BE2C (cell line): ENCODE results near the gene MCF2.
"Not testable (repeated sequence)": the region's sequence is repeated elsewhere in the genome, so short reads cannot be mapped to it uniquely, and the experiment has no call there.

Experiments
- DNase-seq: peaks from one replicate; pipeline ENCODE4 v3.0.0-alpha.2; 2020
- H3K27me3 ChIP-seq: fragments of 250-450 bp; sonication (Bioruptor Pico); 2 replicates; pipeline ENCODE4 v1.5.1; 2020; ENCODE audit warnings: mild to moderate bottlenecking
- H3K36me3 ChIP-seq: fragments of 250-450 bp; sonication (Bioruptor Pico); 2 replicates; pipeline ENCODE4 v1.5.1; 2020; ENCODE audit warnings: mild to moderate bottlenecking
- H3K4me1 ChIP-seq: fragments of 250-450 bp; sonication (Bioruptor Pico); 2 replicates; pipeline ENCODE4 v1.5.1; 2020
- H3K4me3 ChIP-seq: 2 replicates; pipeline ENCODE4 v1.5.1; 2011; ENCODE audit warnings: low read depth, low read length
- H3K9me3 ChIP-seq: fragments of 250-450 bp; sonication (Bioruptor Pico); 2 replicates; pipeline ENCODE4 v1.5.1; 2020
- TF ChIP-seq, protein P1 (sequence below): IDR thresholded peaks from 2 replicates; pipeline ENCODE4 v1.5.1; 2012; ENCODE audit warnings: mild to moderate bottlenecking, low read depth, low read length

MCF2 gene

DNA sequence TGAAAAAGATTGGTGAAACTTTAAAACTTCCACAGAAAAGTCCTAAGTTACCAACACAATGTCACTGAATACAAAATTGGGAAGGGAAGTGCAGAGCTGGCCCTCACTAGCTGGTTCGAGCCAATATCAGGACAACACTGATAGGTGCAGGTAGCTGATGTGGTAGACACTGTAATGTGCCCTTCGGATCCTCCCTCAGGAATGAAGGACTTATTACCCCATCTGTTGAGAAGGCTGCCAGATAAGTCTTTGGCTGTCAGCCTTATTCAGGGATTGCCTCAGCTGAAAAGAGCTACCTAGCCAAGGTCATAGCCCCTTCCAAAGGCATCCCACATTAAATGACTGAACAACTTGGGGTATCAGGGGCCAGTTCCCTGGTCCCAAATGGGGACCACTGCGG lies 5.3 kb downstream of the MCF2 start:
- H3K4me3 ChIP-seq, result no peak overlapping the region
- DNase-seq, result no peak
- H3K27me3 ChIP-seq, result no peaks in the 10 kb centered on the region
- H3K9me3 ChIP-seq, result no peaks in the 10 kb centered on the region
- H3K36me3 ChIP-seq, result no peaks in the 10 kb centered on the region
- H3K4me1 ChIP-seq, result no peaks in the 10 kb centered on the region
- TF ChIP-seq, protein P1, sequence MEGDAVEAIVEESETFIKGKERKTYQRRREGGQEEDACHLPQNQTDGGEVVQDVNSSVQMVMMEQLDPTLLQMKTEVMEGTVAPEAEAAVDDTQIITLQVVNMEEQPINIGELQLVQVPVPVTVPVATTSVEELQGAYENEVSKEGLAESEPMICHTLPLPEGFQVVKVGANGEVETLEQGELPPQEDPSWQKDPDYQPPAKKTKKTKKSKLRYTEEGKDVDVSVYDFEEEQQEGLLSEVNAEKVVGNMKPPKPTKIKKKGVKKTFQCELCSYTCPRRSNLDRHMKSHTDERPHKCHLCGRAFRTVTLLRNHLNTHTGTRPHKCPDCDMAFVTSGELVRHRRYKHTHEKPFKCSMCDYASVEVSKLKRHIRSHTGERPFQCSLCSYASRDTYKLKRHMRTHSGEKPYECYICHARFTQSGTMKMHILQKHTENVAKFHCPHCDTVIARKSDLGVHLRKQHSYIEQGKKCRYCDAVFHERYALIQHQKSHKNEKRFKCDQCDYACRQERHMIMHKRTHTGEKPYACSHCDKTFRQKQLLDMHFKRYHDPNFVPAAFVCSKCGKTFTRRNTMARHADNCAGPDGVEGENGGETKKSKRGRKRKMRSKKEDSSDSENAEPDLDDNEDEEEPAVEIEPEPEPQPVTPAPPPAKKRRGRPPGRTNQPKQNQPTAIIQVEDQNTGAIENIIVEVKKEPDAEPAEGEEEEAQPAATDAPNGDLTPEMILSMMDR, result no peak

DNA sequence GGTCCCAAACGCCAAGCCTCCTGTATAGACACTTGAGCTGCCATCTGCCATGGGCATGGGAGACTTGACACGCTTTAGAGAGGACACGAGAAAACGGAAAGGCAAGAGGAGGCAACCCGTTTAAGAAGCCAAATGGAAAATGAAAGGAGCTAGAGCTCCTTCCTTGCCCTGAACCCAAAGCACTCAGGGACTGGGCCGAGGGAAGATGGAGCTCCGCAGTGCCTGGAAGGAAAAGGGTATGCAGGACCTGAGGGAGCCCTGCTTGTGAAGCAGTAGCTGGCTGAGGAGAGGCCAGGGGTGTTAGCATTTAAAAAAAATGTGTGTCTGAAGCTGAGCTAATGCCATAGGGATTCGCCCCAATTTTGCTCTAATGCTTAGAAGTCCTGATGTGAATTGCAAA lies 15.1 kb downstream of the MCF2 start:
- H3K27me3 ChIP-seq, result no peaks in the 10 kb centered on the region; the same call in 1 of the 2 replicates
- H3K4me3 ChIP-seq, result no peak overlapping the region
- H3K4me1 ChIP-seq, result no peaks in the 10 kb centered on the region
- H3K9me3 ChIP-seq, result no peaks in the 10 kb centered on the region
- TF ChIP-seq, protein P1, result no peak
- H3K36me3 ChIP-seq, result no peaks in the 10 kb centered on the region
- DNase-seq, result no peak

DNA sequence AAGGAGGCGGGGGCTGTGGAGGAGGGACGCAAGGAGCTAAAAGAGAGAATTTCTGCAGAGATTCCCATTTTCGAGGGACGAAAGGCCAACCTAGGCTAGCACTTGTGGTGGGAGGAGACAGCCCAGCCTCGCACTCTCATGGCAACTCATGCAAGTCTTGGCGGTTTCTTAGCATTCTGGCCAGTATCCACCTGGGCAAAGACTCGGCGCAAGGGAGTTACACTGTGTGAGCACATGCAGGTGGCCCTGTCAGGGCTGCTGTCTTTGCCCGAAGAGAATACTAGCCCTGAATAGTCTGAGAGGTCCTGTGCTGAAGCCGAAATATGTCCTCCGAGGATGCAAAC lies 15.5 kb downstream of the MCF2 start:
- no peak overlapping the region for H3K4me3 ChIP-seq
- no peaks in the 10 kb centered on the region for H3K36me3 ChIP-seq
- no peaks in the 10 kb centered on the region for H3K9me3 ChIP-seq
- no peak for DNase-seq
- H3K4me1 ChIP-seq, result no peaks in the 10 kb centered on the region
- TF ChIP-seq, protein P1, result no peak
- H3K27me3 ChIP-seq, result no peaks in the 10 kb centered on the region; the same call in 1 of the 2 replicates

DNA sequence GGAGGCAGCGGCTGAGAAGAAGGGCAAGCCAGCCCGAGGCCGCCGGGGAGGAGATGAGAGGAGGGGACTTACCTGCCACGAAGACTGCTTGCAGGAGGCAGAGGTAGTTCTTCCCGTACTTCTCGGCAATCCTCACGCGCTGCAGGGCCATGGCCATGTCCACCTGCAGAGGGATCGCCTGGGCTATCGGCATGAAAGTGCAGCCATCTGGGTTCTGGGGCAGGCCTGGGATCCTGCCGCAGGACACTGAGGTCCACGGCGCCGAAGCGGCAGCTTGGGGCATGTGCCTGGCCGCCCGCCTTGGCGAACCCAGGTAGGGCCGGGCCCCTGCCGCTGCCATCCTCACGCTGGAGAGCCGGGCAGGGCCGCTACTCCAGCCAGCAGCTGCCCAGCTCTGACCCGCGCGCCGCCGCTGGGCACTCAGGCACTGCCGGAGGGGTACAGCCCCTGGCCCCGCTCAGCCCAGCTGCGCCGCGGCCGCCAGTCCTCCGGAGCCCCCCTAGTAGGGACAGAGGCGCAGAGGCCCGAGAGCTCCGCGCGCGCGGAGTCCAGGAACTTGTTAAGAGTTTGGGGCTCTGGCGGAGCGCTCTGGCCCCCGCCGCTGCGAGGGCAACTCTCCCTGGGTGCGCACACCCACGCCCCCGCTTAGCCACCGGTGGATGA lies 16.0 kb downstream of the MCF2 start:
- no peak for DNase-seq
- Histone ChIP-seq H3K27me3 (no peaks in the 10 kb centered on the region; the same call in 1 of the 2 replicates), H3K4me3 (no peak overlapping the region)

DNA sequence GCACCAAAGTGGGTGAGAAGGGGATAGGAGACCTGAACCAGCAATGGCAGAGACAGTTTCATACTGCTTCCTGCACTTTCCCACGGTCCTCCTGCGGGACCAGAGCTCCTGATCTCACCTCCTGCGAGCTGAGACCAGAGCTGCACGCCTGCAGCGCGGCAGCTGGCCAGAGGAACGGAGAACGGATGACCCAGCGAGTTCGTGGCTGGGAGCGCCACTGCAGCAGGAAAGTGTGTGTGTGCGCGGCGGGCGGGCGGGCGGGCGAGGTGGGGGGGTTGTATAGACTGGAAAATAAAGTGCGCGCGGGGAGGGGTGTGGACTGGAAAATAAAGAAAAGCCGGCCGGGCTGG lies 16.5 kb downstream of the MCF2 start:
- no peaks in the 10 kb centered on the region; the same call in 1 of the 2 replicates for H3K27me3 ChIP-seq
- TF ChIP-seq, protein P1, result no peak
- no peaks in the 10 kb centered on the region for H3K4me1 ChIP-seq
- H3K4me3 ChIP-seq, result no peak overlapping the region
- DNase-seq, result no peak
- H3K36me3 ChIP-seq, result no peaks in the 10 kb centered on the region
- no peaks in the 10 kb centered on the region for H3K9me3 ChIP-seq

More for the DNA sequence above, 16.0 kb downstream of the MCF2 start:
- no peaks in the 10 kb centered on the region for H3K36me3 ChIP-seq
- H3K4me1 ChIP-seq, result no peaks in the 10 kb centered on the region
- no peaks in the 10 kb centered on the region for H3K9me3 ChIP-seq
- TF ChIP-seq, protein P1, result no peak

DNA sequence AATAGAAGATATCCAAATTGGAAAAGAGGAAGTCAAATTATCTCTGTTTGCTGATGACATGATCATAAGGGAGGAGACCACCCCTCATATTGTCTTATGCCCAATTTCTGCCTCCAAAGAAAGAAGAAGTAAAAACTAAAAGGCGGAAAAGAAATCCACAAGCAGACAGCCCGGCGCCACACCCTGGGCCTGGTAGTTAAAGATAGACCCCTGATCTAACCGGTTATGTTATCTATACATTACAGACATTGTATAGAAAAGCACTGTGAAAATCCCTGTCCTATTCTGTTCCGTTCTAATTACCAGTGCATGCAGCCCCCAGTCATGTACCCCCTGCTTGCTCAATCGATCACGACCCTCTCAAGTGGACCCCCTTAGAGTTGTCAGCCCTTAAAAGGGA lies 22.8 kb downstream of the MCF2 start:
- H3K4me3 ChIP-seq, H3K4me1 ChIP-seq, DNase-seq, H3K36me3 ChIP-seq, H3K9me3 ChIP-seq, H3K27me3 ChIP-seq: not testable (repeated sequence)

DNA sequence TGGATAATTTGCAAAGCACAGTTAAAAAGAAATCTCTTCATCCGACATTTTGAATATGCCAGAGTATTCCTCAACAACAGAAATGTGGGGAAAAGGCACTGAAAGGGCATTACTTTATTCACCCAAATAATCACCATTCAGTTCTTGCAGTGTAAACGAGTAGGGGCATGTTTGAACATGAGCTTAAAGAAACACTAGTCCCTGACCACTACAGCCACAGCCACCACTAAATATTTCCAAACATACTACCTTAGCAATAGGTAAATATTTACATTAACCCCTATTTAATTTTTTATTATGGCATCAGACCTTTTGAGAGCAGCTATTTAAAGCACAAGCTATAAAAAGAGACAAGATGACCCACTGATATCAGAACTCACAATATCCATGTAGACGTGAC lies 27.6 kb downstream of the MCF2 start:
- H3K4me3 ChIP-seq, result no peak overlapping the region
- H3K9me3 ChIP-seq, result no peaks in the 10 kb centered on the region
- TF ChIP-seq, protein P1, result no peak
- no peaks in the 10 kb centered on the region for H3K27me3 ChIP-seq
- no peaks in the 10 kb centered on the region for H3K4me1 ChIP-seq
- no peaks in the 10 kb centered on the region for H3K36me3 ChIP-seq
- DNase-seq, result no peak
